Transverse colon (tissue), 4 donors: ENCODE results near the gene PPFIA4. TPM values are rescaled to one million over a fixed set of nuclear protein-coding genes. Genes with fewer than 3 reads are reported as not detected.

Source experiments
- DNase-seq: peaks from one replicate; pipeline ENCODE4 v3.0.0-alpha.2; 2019
- H3K27ac ChIP-seq, 4 donors: fragments of 200-600 bp; sonication (generic); 2 replicates each; pipeline ENCODE4 v1.5.1; 2016 to 2018; ENCODE audit warnings: inconsistent platforms in 4 of 4
- H3K27me3 ChIP-seq: fragments of 200-600 bp; sonication (generic); 2 replicates; pipeline ENCODE4 v1.5.1; 2017; ENCODE audit warnings: inconsistent platforms
- H3K36me3 ChIP-seq, 4 donors: fragments of 200-600 bp; sonication (generic); 2 replicates each; pipeline ENCODE4 v1.5.1; 2017 to 2019; ENCODE audit warnings: inconsistent platforms in 4 of 4
- H3K4me1 ChIP-seq, 4 donors: fragments of 200-600 bp; sonication (generic); 2 replicates each; pipeline ENCODE4 v1.5.1; 2017 to 2020; ENCODE audit warnings: inconsistent platforms in 4 of 4
- H3K4me3 ChIP-seq, 4 donors: fragments of 200-600 bp; sonication (generic); 1 replicate in 1 of 4; 2 replicates in 3 of 4; pipeline versions ENCODE4 v1.5.1 to v1.6.1; 2017 to 2019; ENCODE audit warnings: inconsistent platforms in 4 of 4
- H3K9me3 ChIP-seq, 2 donors: fragments of 200-600 bp; sonication (generic); 2 replicates each; pipeline ENCODE4 v1.5.1; 2017 to 2019; ENCODE audit warnings: inconsistent platforms in 2 of 2
- CTCF ChIP-seq, 5 experiments: fragments of 200-600 bp in 3 of 5; fragments of 450-650 bp in 2 of 5; sonication (generic) in 3 of 5; IDR thresholded peaks; 1 replicate in 2 of 5; 2 replicates in 3 of 5; pipeline ENCODE4 v1.5.1; 2016 to 2017; ENCODE audit warnings: antibody characterized with exemption in 5 of 5, inconsistent platforms in 3 of 5, mild to moderate bottlenecking in 2 of 5, moderate library complexity in 1 of 5
- EP300 ChIP-seq: sonication (generic); formaldehyde crosslinking; IDR thresholded peaks from one replicate; pipeline ENCODE4 v1.6.1; 2017; ENCODE audit warnings: antibody characterized with exemption, low read depth
- POLR2A ChIP-seq: fragments of 450-650 bp; IDR thresholded peaks from one replicate; pipeline ENCODE4 v1.6.1; 2016; ENCODE audit warnings: antibody characterized with exemption, mild to moderate bottlenecking, moderate library complexity
- POLR2AphosphoS5 ChIP-seq, 3 donors: sonication (generic); formaldehyde crosslinking; IDR thresholded peaks; one replicate each; pipeline ENCODE4 v1.6.1; 2016; ENCODE audit warnings: antibody characterized with exemption in 3 of 3
- WGBS, 2 donors: methylation state at CpG; one replicate each; pipeline ENCODE4 v1.1.5; 2018; ENCODE audit warnings: low coverage in 1 of 2; 5-methylcytosine and 5-hydroxymethylcytosine counted together
- in situ Hi-C, 4 donors: fragments of 200-750 bp; cut with MboI; loops; one replicate each; pipeline versions ENCODE4 v1.15.0 to v1.15.1; 2017; ENCODE audit warnings: low sequenced_read_pairs in 3 of 4, low pct_ligation_motif_present in 1 of 4, low pct_unique_long_range_greater_than_20kb in 1 of 4
- intact Hi-C: fragments of 100-400 bp; cut with DNase I; formaldehyde crosslinking; loops from one replicate; pipeline ENCODE4 v1.15.1; 2023; ENCODE audit warnings: low total_unique reads
- total RNA-seq, 4 donors: library from RNA; depleted of rRNA; stranded (reverse); fragments of >200 nt; gene quantifications; one replicate each; pipeline ENCODE4 v1.1.0, GENCODE V29; 2016

The PPFIA4 gene
- total RNA-seq, 4 donors from 2014 or later: 0.41 to 1.1 (median 0.48) TPM; not detected in 1

GRCh38 chr1:203093754-203094410 lies 67.6 kb downstream of the PPFIA4 start:
- in situ Hi-C loops (no loop called here), intact Hi-C loops (no loop called here)
- Histone ChIP-seq H3K9me3 (peaks cover 9 to 14% of the 10 kb centered on the region in 2 donors), H3K4me3 (no peak overlapping the region), H3K4me1 (no peaks in the 10 kb centered on the region), H3K27ac (no peak overlapping the region), H3K36me3 (no peaks in the 10 kb centered on the region), H3K27me3 (peaks cover 6% of the 10 kb centered on the region)
- WGBS, 2 donors: 70 to 80% methylated on average over 1 of the region's 1 CpG
- TF ChIP-seq POLR2AphosphoS5 (IDR thresholded peaks at IDR 0.05) (no peak), EP300 (no peak), POLR2A (no peak), CTCF (IDR thresholded peaks at IDR 0.05) (no peak)
- no peak for DNase-seq

GRCh38 chr1:203095061-203095690 lies 68.9 kb downstream of the PPFIA4 start:
- Histone ChIP-seq H3K9me3 (peaks cover 9 to 14% of the 10 kb centered on the region in 2 donors), H3K27me3 (peaks cover 6% of the 10 kb centered on the region), H3K27ac (no peak overlapping the region), H3K36me3 (no peaks in the 10 kb centered on the region), H3K4me3 (no peak overlapping the region), H3K4me1 (no peaks in the 10 kb centered on the region)
- in situ Hi-C loops (no loop called here), intact Hi-C loops (no loop called here)
- 86 to 89% methylated on average over 1 of the region's 1 CpG for WGBS, 2 donors
- DNase-seq: no peak
- TF ChIP-seq EP300: no peak
- TF ChIP-seq CTCF (IDR thresholded peaks at IDR 0.05): no peak
- TF ChIP-seq POLR2AphosphoS5 (IDR thresholded peaks at IDR 0.05): no peak
- TF ChIP-seq POLR2A: no peak

GRCh38 chr1:203096566-203096965 lies 70.3 kb downstream of the PPFIA4 start:
- Histone ChIP-seq H3K27me3 (peaks cover 6% of the 10 kb centered on the region), H3K27ac (no peak overlapping the region), H3K9me3 (peaks cover 9 to 14% of the 10 kb centered on the region in 2 donors), H3K4me1 (no peaks in the 10 kb centered on the region), H3K36me3 (no peaks in the 10 kb centered on the region), H3K4me3 (no peak overlapping the region)
- in situ Hi-C loops (no loop called here), intact Hi-C loops (no loop called here)
- no peak for DNase-seq
- TF ChIP-seq POLR2A: no peak
- no peak for TF ChIP-seq EP300
- TF ChIP-seq CTCF (IDR thresholded peaks at IDR 0.05): no peak
- TF ChIP-seq POLR2AphosphoS5 (IDR thresholded peaks at IDR 0.05): no peak

- H3K27ac ChIP-seq: no peak overlapping the region
- 70% methylated on average over 1 of the region's 1 CpG; no CpG with 5 or more reads in 1 of the 2 donors for WGBS, 2 donors
These were observed 70.7 kb downstream of the PPFIA4 start for GRCh38 chr1:203097001-203097400.

More at GRCh38 chr1:203097001-203097400, 70.7 kb downstream of the PPFIA4 start:
- Histone ChIP-seq H3K4me3 (no peak overlapping the region), H3K36me3 (no peaks in the 10 kb centered on the region), H3K4me1 (no peaks in the 10 kb centered on the region), H3K27me3 (peaks cover 6% of the 10 kb centered on the region), H3K9me3 (peaks cover 9 to 14% of the 10 kb centered on the region in 2 donors)
- in situ Hi-C loops: no loop called here
- intact Hi-C loops: no loop called here
- TF ChIP-seq POLR2AphosphoS5 (IDR thresholded peaks at IDR 0.05): no peak
- no peak for TF ChIP-seq POLR2A
- no peak for TF ChIP-seq CTCF (IDR thresholded peaks at IDR 0.05)
- no peak for TF ChIP-seq EP300
- DNase-seq: no peak
